ENCODE measurements around the gene DKK2.

DKK2 gene

DNA sequence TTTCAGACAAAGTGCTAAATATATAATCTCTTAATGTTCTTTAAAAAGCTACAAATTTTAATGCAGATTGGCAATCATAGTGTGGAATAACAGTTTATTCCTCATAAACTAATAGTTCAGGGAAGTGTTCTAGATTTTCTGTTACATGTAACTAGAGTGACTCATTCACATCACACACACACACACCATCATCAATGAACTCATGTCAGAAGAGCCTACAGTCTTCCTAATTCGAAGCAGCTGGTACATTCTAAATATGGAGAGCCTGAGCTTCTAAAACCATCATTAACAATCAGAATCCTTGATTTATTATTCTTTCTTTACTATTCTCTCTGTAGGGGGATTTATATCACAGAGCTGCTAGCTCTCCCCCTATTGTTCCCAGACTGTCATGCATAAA, 49.6 kb downstream of the DKK2 start:
- Histone ChIP-seq H3K18ac (ENCODE audit: low read length) (no peak overlapping the region), H2BK5ac (ENCODE audit: low read length) (no peak overlapping the region), H3K56ac (ENCODE audit: low read length) (no peak overlapping the region), H3K79me2 (ENCODE audit: control insufficient read depth, insufficient read depth, low read length) (no peaks in the 10 kb centered on the region), H3K4me2 (ENCODE audit: low read length) (no peak overlapping the region), H2AK5ac (ENCODE audit: low read length) (no peak overlapping the region), H2BK120ac (ENCODE audit: low read depth, low read length) (no peak overlapping the region), H3K4ac (ENCODE audit: low read depth, low read length) (no peak overlapping the region), H3K36me3 (ENCODE audit: control insufficient read depth, insufficient read depth, low read length) (no peaks in the 10 kb centered on the region), H3K27ac (ENCODE audit: low read depth, low read length) (no peak overlapping the region), H3K23ac (ENCODE audit: low read length) (no peak overlapping the region), H4K5ac (ENCODE audit: low read length) (no peak overlapping the region), H3K79me1 (ENCODE audit: low read length) (no peaks in the 10 kb centered on the region), H4K8ac (ENCODE audit: low read depth, low read length) (no peak overlapping the region), H2BK15ac (replicated peaks; ENCODE audit: low read depth) (no peak overlapping the region), H3K27me3 (ENCODE audit: insufficient read depth, low read length, poor library complexity) (no peaks in the 10 kb centered on the region), H3K4me3 (ENCODE audit: low read length) (no peak overlapping the region), H3K4me1 (ENCODE audit: control insufficient read depth, low read depth, low read length) (no peaks in the 10 kb centered on the region), H3K9ac (ENCODE audit: low read length) (no peak overlapping the region)
- WGBS (ENCODE audit: extremely low coverage, insufficient coverage, low lambda C conversion rate), result no CpG with 5 or more reads among the region's 1 CpG
- DNase-seq, result no peak

DNA sequence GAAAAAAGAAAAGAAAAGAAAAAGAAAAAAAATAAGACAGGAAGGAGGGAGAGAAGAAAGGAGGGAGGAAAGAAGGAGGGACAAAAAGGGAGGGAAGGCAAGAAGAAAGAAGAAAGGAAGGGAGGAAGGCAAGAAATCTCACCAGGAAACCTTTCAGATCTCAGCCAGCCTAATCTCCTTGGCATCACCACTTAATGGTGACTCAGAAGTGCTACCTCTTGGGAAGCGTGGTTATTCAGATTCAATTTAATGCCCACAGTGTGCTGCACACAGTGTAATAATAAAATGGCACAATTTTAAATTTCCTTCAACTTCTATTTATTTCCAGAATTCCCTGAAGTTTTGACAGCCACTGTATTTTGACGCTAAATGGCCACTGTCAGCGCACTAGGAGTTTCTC, 50.3 kb downstream of the DKK2 start:
- no peaks in the 10 kb centered on the region for H3K79me1 ChIP-seq (ENCODE audit: low read length)
- no peaks in the 10 kb centered on the region for H3K27me3 ChIP-seq (ENCODE audit: insufficient read depth, low read length, poor library complexity)
- no peaks in the 10 kb centered on the region for H3K4me1 ChIP-seq (ENCODE audit: control insufficient read depth, low read depth, low read length)
- no CpG with 5 or more reads among the region's 3 CpGs for WGBS (ENCODE audit: extremely low coverage, insufficient coverage, low lambda C conversion rate)
- no peak for DNase-seq
- H3K27ac ChIP-seq (ENCODE audit: low read depth, low read length), result no peak overlapping the region
- H3K56ac ChIP-seq (ENCODE audit: low read length), result no peak overlapping the region
- no peak overlapping the region for H3K23ac ChIP-seq (ENCODE audit: low read length)
- no peaks in the 10 kb centered on the region for H3K79me2 ChIP-seq (ENCODE audit: control insufficient read depth, insufficient read depth, low read length)
- H3K18ac ChIP-seq (ENCODE audit: low read length), result no peak overlapping the region
- no peak overlapping the region for H3K9ac ChIP-seq (ENCODE audit: low read length)
- no peak overlapping the region for H3K4me3 ChIP-seq (ENCODE audit: low read length)
- no peak overlapping the region for H4K8ac ChIP-seq (ENCODE audit: low read depth, low read length)
- H3K4me2 ChIP-seq (ENCODE audit: low read length), result no peak overlapping the region
- no peak overlapping the region for H2AK5ac ChIP-seq (ENCODE audit: low read length)
- no peaks in the 10 kb centered on the region for H3K36me3 ChIP-seq (ENCODE audit: control insufficient read depth, insufficient read depth, low read length)
- no peak overlapping the region for H4K5ac ChIP-seq (ENCODE audit: low read length)
- H2BK5ac ChIP-seq (ENCODE audit: low read length), result no peak overlapping the region
- H2BK15ac ChIP-seq (replicated peaks; ENCODE audit: low read depth), result no peak overlapping the region
- no peak overlapping the region for H3K4ac ChIP-seq (ENCODE audit: low read depth, low read length)
- no peak overlapping the region for H2BK120ac ChIP-seq (ENCODE audit: low read depth, low read length)

DNA sequence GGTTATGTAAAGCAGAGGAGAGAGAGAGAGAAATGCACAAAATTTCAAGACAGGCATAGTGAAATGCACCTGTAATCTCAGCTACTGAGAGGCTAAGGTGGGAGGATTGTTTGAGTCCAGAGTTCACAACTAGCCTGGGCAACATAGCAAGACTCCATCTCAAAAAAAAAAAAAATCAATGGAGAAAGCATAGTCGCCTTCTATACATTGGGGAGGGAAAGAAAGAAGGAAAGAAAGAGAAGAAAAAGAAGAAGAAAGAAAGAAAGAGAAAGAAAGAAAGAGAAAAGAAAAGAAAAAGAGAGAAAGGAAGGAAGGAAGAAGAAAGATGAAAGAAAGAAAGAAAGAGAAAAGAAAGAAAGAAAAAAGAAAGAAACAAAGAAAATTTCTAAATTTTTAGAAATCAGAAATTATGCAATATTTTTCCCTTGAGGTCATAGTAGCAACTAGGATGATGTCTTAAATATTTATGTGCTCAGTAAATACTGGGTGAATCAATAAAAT, 53.4 kb downstream of the DKK2 start:
- WGBS (ENCODE audit: extremely low coverage, insufficient coverage, low lambda C conversion rate), result no CpG with 5 or more reads among the region's 1 CpG
- Histone ChIP-seq H3K79me2 (ENCODE audit: control insufficient read depth, insufficient read depth, low read length) (no peaks in the 10 kb centered on the region), H3K56ac (ENCODE audit: low read length) (no peak overlapping the region), H4K8ac (ENCODE audit: low read depth, low read length) (no peak overlapping the region), H2BK15ac (replicated peaks; ENCODE audit: low read depth) (no peak overlapping the region), H2BK5ac (ENCODE audit: low read length) (no peak overlapping the region), H3K18ac (ENCODE audit: low read length) (no peak overlapping the region), H3K23ac (ENCODE audit: low read length) (no peak overlapping the region), H3K79me1 (ENCODE audit: low read length) (no peaks in the 10 kb centered on the region), H3K4me3 (ENCODE audit: low read length) (no peak overlapping the region), H3K9ac (ENCODE audit: low read length) (no peak overlapping the region), H4K5ac (ENCODE audit: low read length) (no peak overlapping the region), H2AK5ac (ENCODE audit: low read length) (no peak overlapping the region), H2BK120ac (ENCODE audit: low read depth, low read length) (no peak overlapping the region), H3K4me1 (ENCODE audit: control insufficient read depth, low read depth, low read length) (no peaks in the 10 kb centered on the region), H3K4ac (ENCODE audit: low read depth, low read length) (no peak overlapping the region), H3K27me3 (ENCODE audit: insufficient read depth, low read length, poor library complexity) (no peaks in the 10 kb centered on the region), H3K27ac (ENCODE audit: low read depth, low read length) (no peak overlapping the region), H3K4me2 (ENCODE audit: low read length) (no peak overlapping the region), H3K36me3 (ENCODE audit: control insufficient read depth, insufficient read depth, low read length) (no peaks in the 10 kb centered on the region)
- DNase-seq, result no peak

DNA sequence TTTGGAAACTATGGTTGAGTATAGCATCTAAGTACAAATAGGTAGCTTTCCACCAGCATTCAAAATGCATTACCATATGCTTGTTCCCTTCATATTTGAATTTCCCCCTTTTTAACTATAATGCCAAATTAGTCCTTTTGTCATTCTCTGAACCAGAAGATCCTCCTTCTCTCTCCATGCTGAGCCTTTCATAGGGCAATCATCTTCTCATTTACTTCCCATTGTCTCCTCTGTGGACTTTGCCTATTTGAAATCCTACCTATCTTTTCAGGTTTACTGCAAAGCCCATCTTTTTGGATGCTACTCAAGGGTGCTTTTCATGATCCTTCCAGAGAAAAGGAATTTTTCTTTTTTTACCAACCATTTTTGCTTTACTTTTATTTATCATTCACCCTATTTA, 54.7 kb downstream of the DKK2 start:
- no peak for DNase-seq
- no peak overlapping the region for H3K56ac ChIP-seq (ENCODE audit: low read length)

GRCh38 chr4:106979476-106979875, 56.6 kb downstream of the DKK2 start:
- Histone ChIP-seq H3K36me3 (ENCODE audit: control insufficient read depth, insufficient read depth, low read length) (no peaks in the 10 kb centered on the region), H3K4ac (ENCODE audit: low read depth, low read length) (no peak overlapping the region), H3K4me2 (ENCODE audit: low read length) (no peak overlapping the region), H2AK5ac (ENCODE audit: low read length) (no peak overlapping the region), H3K79me1 (ENCODE audit: low read length) (no peaks in the 10 kb centered on the region), H3K56ac (ENCODE audit: low read length) (no peak overlapping the region), H3K18ac (ENCODE audit: low read length) (no peak overlapping the region), H2BK5ac (ENCODE audit: low read length) (no peak overlapping the region), H2BK120ac (ENCODE audit: low read depth, low read length) (no peak overlapping the region), H3K79me2 (ENCODE audit: control insufficient read depth, insufficient read depth, low read length) (no peaks in the 10 kb centered on the region), H3K23ac (ENCODE audit: low read length) (no peak overlapping the region), H4K8ac (ENCODE audit: low read depth, low read length) (no peak overlapping the region), H3K4me1 (ENCODE audit: control insufficient read depth, low read depth, low read length) (no peaks in the 10 kb centered on the region), H3K9ac (ENCODE audit: low read length) (no peak overlapping the region), H2BK15ac (replicated peaks; ENCODE audit: low read depth) (no peak overlapping the region), H3K27me3 (ENCODE audit: insufficient read depth, low read length, poor library complexity) (no peaks in the 10 kb centered on the region), H4K5ac (ENCODE audit: low read length) (no peak overlapping the region), H3K4me3 (ENCODE audit: low read length) (no peak overlapping the region), H3K27ac (ENCODE audit: low read depth, low read length) (no peak overlapping the region)
- no CpG with 5 or more reads among the region's 4 CpGs for WGBS (ENCODE audit: extremely low coverage, insufficient coverage, low lambda C conversion rate)
- no peak for DNase-seq

More for the DNA sequence above, 54.7 kb downstream of the DKK2 start:
- no peak overlapping the region for H2BK15ac ChIP-seq (replicated peaks; ENCODE audit: low read depth)
- H3K9ac ChIP-seq (ENCODE audit: low read length), result no peak overlapping the region
- H3K27me3 ChIP-seq (ENCODE audit: insufficient read depth, low read length, poor library complexity), result no peaks in the 10 kb centered on the region
- no peak overlapping the region for H4K8ac ChIP-seq (ENCODE audit: low read depth, low read length)
- H2AK5ac ChIP-seq (ENCODE audit: low read length), result no peak overlapping the region
- H3K18ac ChIP-seq (ENCODE audit: low read length), result no peak overlapping the region
- H3K4me1 ChIP-seq (ENCODE audit: control insufficient read depth, low read depth, low read length), result no peaks in the 10 kb centered on the region
- no peak overlapping the region for H2BK5ac ChIP-seq (ENCODE audit: low read length)
- H3K23ac ChIP-seq (ENCODE audit: low read length), result no peak overlapping the region
- H3K27ac ChIP-seq (ENCODE audit: low read depth, low read length), result no peak overlapping the region
- no peaks in the 10 kb centered on the region for H3K79me2 ChIP-seq (ENCODE audit: control insufficient read depth, insufficient read depth, low read length)
- no peak overlapping the region for H3K4ac ChIP-seq (ENCODE audit: low read depth, low read length)
- H3K4me2 ChIP-seq (ENCODE audit: low read length), result no peak overlapping the region
- H4K5ac ChIP-seq (ENCODE audit: low read length), result no peak overlapping the region
- H3K4me3 ChIP-seq (ENCODE audit: low read length), result no peak overlapping the region
- no peaks in the 10 kb centered on the region for H3K36me3 ChIP-seq (ENCODE audit: control insufficient read depth, insufficient read depth, low read length)
- no peaks in the 10 kb centered on the region for H3K79me1 ChIP-seq (ENCODE audit: low read length)
- no peak overlapping the region for H2BK120ac ChIP-seq (ENCODE audit: low read depth, low read length)

DNA sequence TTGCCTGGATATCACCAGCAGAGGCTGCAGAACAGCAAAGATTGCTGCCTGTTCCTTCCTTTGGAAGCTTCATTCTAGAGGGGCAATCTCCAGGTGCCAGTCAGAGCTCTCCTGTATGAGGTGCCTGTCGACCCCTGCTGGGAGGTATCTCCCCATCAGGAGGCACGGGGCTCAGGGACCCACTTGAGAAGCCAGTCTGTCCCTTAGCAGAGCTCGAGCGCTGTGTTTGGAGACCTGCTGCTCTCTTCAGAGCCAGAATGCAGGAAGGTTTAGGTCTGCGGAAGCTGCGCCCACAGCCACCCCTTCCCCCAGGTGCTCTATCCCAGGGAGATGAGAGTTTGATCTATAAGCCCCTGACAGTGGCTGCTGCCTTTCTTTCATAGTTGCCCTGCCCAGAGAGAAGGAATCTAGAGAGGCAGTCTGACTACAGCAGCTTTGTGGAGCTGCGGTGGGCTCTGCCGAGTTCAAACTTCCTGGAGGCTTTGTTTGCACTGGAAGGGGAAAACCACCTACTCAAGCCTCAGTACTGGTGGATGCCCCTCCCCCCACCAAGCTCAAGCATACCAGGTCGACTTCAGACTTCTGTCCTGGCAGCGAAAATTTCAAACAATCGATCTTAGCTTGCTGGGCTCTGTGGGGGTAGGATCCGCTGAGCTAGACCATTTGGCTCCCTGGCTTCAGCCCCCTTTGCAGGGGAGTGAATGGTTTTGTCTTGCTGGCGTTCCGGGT, 57.9 kb downstream of the DKK2 start:
- H3K4me1 ChIP-seq (ENCODE audit: control insufficient read depth, low read depth, low read length), result no peaks in the 10 kb centered on the region
- no peak overlapping the region for H3K23ac ChIP-seq (ENCODE audit: low read length)
- H3K4me3 ChIP-seq (ENCODE audit: low read length), result no peak overlapping the region
- no peak overlapping the region for H3K56ac ChIP-seq (ENCODE audit: low read length)
- H3K18ac ChIP-seq (ENCODE audit: low read length), result no peak overlapping the region
- no peak overlapping the region for H2BK15ac ChIP-seq (replicated peaks; ENCODE audit: low read depth)
- H3K9ac ChIP-seq (ENCODE audit: low read length), result no peak overlapping the region
- no peaks in the 10 kb centered on the region for H3K36me3 ChIP-seq (ENCODE audit: control insufficient read depth, insufficient read depth, low read length)
- H3K4me2 ChIP-seq (ENCODE audit: low read length), result no peak overlapping the region
- no peaks in the 10 kb centered on the region for H3K79me2 ChIP-seq (ENCODE audit: control insufficient read depth, insufficient read depth, low read length)
- no peak overlapping the region for H2BK120ac ChIP-seq (ENCODE audit: low read depth, low read length)
- WGBS (ENCODE audit: extremely low coverage, insufficient coverage, low lambda C conversion rate), result no CpG with 5 or more reads among the region's 14 CpGs
- H4K5ac ChIP-seq (ENCODE audit: low read length), result no peak overlapping the region
- no peak overlapping the region for H3K4ac ChIP-seq (ENCODE audit: low read depth, low read length)
- H3K79me1 ChIP-seq (ENCODE audit: low read length), result no peaks in the 10 kb centered on the region
- DNase-seq, result peak; percentile 55
- no peak overlapping the region for H3K27ac ChIP-seq (ENCODE audit: low read depth, low read length)
- no peak overlapping the region for H2AK5ac ChIP-seq (ENCODE audit: low read length)
- no peak overlapping the region for H2BK5ac ChIP-seq (ENCODE audit: low read length)
- no peak overlapping the region for H4K8ac ChIP-seq (ENCODE audit: low read depth, low read length)
- no peaks in the 10 kb centered on the region for H3K27me3 ChIP-seq (ENCODE audit: insufficient read depth, low read length, poor library complexity)

Measured in mesendoderm (in vitro differentiated cells).